Measurements from ENCODE around the gene ACTL8. TPM values are rescaled to one million over a fixed set of nuclear protein-coding genes. Genes with fewer than 3 reads are reported as not detected.

The ACTL8 gene
- total RNA-seq, 3 donors from 2014 or later = not detected

- H3K27me3 ChIP-seq = peaks cover 0 to 11% of the 10 kb centered on the region in 2 donors
- no peak for DNase-seq (ENCODE audit: low spot score in 2 of 2)
- intact Hi-C loops (cut with DNase I; ENCODE audit: low total_unique reads) = no loop called here
- H3K27ac ChIP-seq = no peak overlapping the region
- H3K4me1 ChIP-seq = no peaks in the 10 kb centered on the region
- no peak overlapping the region for H3K4me3 ChIP-seq
- H3K36me3 ChIP-seq = no peaks in the 10 kb centered on the region
- TF ChIP-seq, protein P1, sequence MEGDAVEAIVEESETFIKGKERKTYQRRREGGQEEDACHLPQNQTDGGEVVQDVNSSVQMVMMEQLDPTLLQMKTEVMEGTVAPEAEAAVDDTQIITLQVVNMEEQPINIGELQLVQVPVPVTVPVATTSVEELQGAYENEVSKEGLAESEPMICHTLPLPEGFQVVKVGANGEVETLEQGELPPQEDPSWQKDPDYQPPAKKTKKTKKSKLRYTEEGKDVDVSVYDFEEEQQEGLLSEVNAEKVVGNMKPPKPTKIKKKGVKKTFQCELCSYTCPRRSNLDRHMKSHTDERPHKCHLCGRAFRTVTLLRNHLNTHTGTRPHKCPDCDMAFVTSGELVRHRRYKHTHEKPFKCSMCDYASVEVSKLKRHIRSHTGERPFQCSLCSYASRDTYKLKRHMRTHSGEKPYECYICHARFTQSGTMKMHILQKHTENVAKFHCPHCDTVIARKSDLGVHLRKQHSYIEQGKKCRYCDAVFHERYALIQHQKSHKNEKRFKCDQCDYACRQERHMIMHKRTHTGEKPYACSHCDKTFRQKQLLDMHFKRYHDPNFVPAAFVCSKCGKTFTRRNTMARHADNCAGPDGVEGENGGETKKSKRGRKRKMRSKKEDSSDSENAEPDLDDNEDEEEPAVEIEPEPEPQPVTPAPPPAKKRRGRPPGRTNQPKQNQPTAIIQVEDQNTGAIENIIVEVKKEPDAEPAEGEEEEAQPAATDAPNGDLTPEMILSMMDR (IDR thresholded peaks at IDR 0.05) = no peak
- no peak for TF ChIP-seq POLR2A (IDR thresholded peaks at IDR 0.05)
- no peak for TF ChIP-seq POLR2AphosphoS5 (IDR thresholded peaks at IDR 0.05)
- peaks cover 0 to 16% of the 10 kb centered on the region in 2 donors for H3K9me3 ChIP-seq
These were observed 61.4 kb downstream of the ACTL8 start for GRCh38 chr1:17816511-17816910.

GRCh38 chr1:17819129-17819802 lies 64.1 kb downstream of the ACTL8 start:
- TF ChIP-seq POLR2A (IDR thresholded peaks at IDR 0.05) = no peak
- TF ChIP-seq, protein P1 (IDR thresholded peaks at IDR 0.05) = no peak
- TF ChIP-seq POLR2AphosphoS5 (IDR thresholded peaks at IDR 0.05) = no peak
- intact Hi-C loops (cut with DNase I; ENCODE audit: low total_unique reads) = no loop called here
- DNase-seq (ENCODE audit: low spot score in 2 of 2) = no peak
- no peaks in the 10 kb centered on the region for H3K4me1 ChIP-seq
- H3K36me3 ChIP-seq = no peaks in the 10 kb centered on the region
- H3K27me3 ChIP-seq = peaks cover 0 to 14% of the 10 kb centered on the region in 2 donors
- H3K9me3 ChIP-seq = peaks cover 0 to 15% of the 10 kb centered on the region in 2 donors
- H3K4me3 ChIP-seq = no peak overlapping the region
- H3K27ac ChIP-seq = no peak overlapping the region

GRCh38 chr1:17820198-17820597 lies 65.1 kb downstream of the ACTL8 start:
- H3K36me3 ChIP-seq = no peaks in the 10 kb centered on the region
- no peak for DNase-seq (ENCODE audit: low spot score in 2 of 2)
- H3K27ac ChIP-seq = no peak overlapping the region
- TF ChIP-seq, protein P1 (IDR thresholded peaks at IDR 0.05) = no peak
- TF ChIP-seq POLR2A (IDR thresholded peaks at IDR 0.05) (no peak), POLR2AphosphoS5 (IDR thresholded peaks at IDR 0.05) (no peak)
- intact Hi-C loops (cut with DNase I; ENCODE audit: low total_unique reads) = no loop called here
- no peaks in the 10 kb centered on the region for H3K4me1 ChIP-seq
- peaks cover 0 to 14% of the 10 kb centered on the region in 2 donors for H3K27me3 ChIP-seq
- peaks cover 0 to 5% of the 10 kb centered on the region in 2 donors for H3K9me3 ChIP-seq
- no peak overlapping the region for H3K4me3 ChIP-seq

GRCh38 chr1:17822741-17823426 lies 67.8 kb downstream of the ACTL8 start:
- Histone ChIP-seq H3K4me3 (no peak overlapping the region), H3K27ac (no peak overlapping the region), H3K27me3 (peaks cover 0 to 31% of the 10 kb centered on the region in 2 donors), H3K36me3 (no peaks in the 10 kb centered on the region), H3K9me3 (no peaks in the 10 kb centered on the region), H3K4me1 (no peaks in the 10 kb centered on the region)
- no peak for DNase-seq (ENCODE audit: low spot score in 2 of 2)
- TF ChIP-seq POLR2AphosphoS5 (IDR thresholded peaks at IDR 0.05) = no peak
- TF ChIP-seq POLR2A (IDR thresholded peaks at IDR 0.05) = no peak
- TF ChIP-seq, protein P1 (IDR thresholded peaks at IDR 0.05) = no peak
- intact Hi-C loops (cut with DNase I; ENCODE audit: low total_unique reads) = no loop called here
